HepG2 (cell line): ENCODE data around the gene HYAL1. TPM values are rescaled to one million over a fixed set of nuclear protein-coding genes. Genes with fewer than 3 reads are reported as not detected.
A peak's percentile ranks its signal among the peaks of the same experiment; 100 is the strongest.

Experiments used
- ASH2L ChIP-seq: fragments of 300-600, 200-600 bp; sonication (generic); IDR thresholded peaks from 2 replicates; pipeline ENCODE4 v1.7.0; 2017; ENCODE audit warnings: low read depth, mild to moderate bottlenecking, moderate library complexity, mixed read lengths, low read length; ENCODE audit not compliant: insufficient read length
- CEBPG ChIP-seq: IDR thresholded peaks from 2 replicates; pipeline ENCODE4 v1.6.1; 2016
- KAT2B ChIP-seq: fragments of 150-350 bp; IDR thresholded peaks from 2 replicates; pipeline ENCODE4 v1.6.1; 2014; ENCODE audit warnings: low read depth, low read length, borderline replicate concordance
- KLF11 ChIP-seq: IDR thresholded peaks from 2 replicates; pipeline ENCODE4 v1.6.1; 2016; ENCODE audit warnings: missing compliant biosample characterization
- MED13 ChIP-seq: sonication (generic); formaldehyde crosslinking; IDR thresholded peaks from 2 replicates; pipeline ENCODE4 v1.5.0; 2020; ENCODE audit warnings: missing genetic modification reagents
- MTF1 ChIP-seq: sonication (generic); formaldehyde crosslinking; IDR thresholded peaks from 2 replicates; pipeline ENCODE4 v1.5.0; 2020; ENCODE audit warnings: missing genetic modification reagents
- PBX2 ChIP-seq: IDR thresholded peaks from 2 replicates; pipeline ENCODE4 v1.6.1; 2016; ENCODE audit warnings: control low read depth
- PHF5A ChIP-seq: IDR thresholded peaks from one replicate; pipeline ENCODE4 v1.6.1; 2018; ENCODE audit warnings: low read depth, missing genetic modification reagents; ENCODE audit not compliant: unreplicated experiment
- PPARG ChIP-seq: conservative IDR thresholded peaks from 2 replicates; pipeline ENCODE4 v1.6.1; 2016; ENCODE audit warnings: missing biosample characterization, missing genetic modification reagents
- RNF219 ChIP-seq: sonication (generic); formaldehyde crosslinking; IDR thresholded peaks from 2 replicates; pipeline ENCODE4 v1.5.0; 2020; ENCODE audit warnings: mild to moderate bottlenecking, missing genetic modification reagents
- SATB2 ChIP-seq: sonication (generic); formaldehyde crosslinking; IDR thresholded peaks from 2 replicates; pipeline ENCODE4 v1.5.0; 2020; ENCODE audit warnings: missing genetic modification reagents
- SPEN ChIP-seq: sonication (generic); formaldehyde crosslinking; IDR thresholded peaks from 2 replicates; pipeline ENCODE4 v1.5.1; 2020; ENCODE audit warnings: low read depth, mild to moderate bottlenecking, missing genetic modification reagents
- U2AF1 ChIP-seq: fragments of 200-400 bp; formaldehyde crosslinking; optimal IDR thresholded peaks from 2 replicates; pipeline ENCODE3; 2017; ENCODE audit warnings: mild to moderate bottlenecking, low read depth, low read length
- ZBTB2 ChIP-seq: sonication (generic); formaldehyde crosslinking; IDR thresholded peaks from 2 replicates; pipeline ENCODE4 v1.8.0; 2022; ENCODE audit warnings: low read depth, missing genetic modification reagents
- ZFX ChIP-seq: sonication (generic); formaldehyde crosslinking; IDR thresholded peaks from 2 replicates; pipeline ENCODE4 v1.4.0; 2020; ENCODE audit warnings: mild to moderate bottlenecking, low read depth, missing genetic modification reagents, moderate library complexity
- ZKSCAN5 ChIP-seq: sonication (generic); formaldehyde crosslinking; IDR thresholded peaks from 2 replicates; pipeline ENCODE4 v1.5.1; 2020; ENCODE audit warnings: mild to moderate bottlenecking, missing genetic modification reagents
- ZNF432 ChIP-seq: sonication (generic); formaldehyde crosslinking; IDR thresholded peaks from 2 replicates; pipeline ENCODE4 v1.5.0; 2020; ENCODE audit warnings: missing genetic modification reagents, mild to moderate bottlenecking, borderline replicate concordance
- ZNF510 ChIP-seq: sonication (generic); formaldehyde crosslinking; IDR thresholded peaks from 2 replicates; pipeline ENCODE4 v1.4.0; 2020; ENCODE audit warnings: low read depth, mild to moderate bottlenecking, missing genetic modification reagents
- ZNF724P ChIP-seq: sonication (generic); formaldehyde crosslinking; IDR thresholded peaks from 2 replicates; pipeline ENCODE4 v1.8.0; 2022; ENCODE audit warnings: missing genetic modification reagents, borderline replicate concordance
- ZNF773 ChIP-seq: sonication (generic); formaldehyde crosslinking; IDR thresholded peaks from 2 replicates; pipeline ENCODE4 v1.4.0; 2020; ENCODE audit warnings: missing genetic modification reagents, borderline replicate concordance
- polyA plus RNA-seq, 8 experiments: library from polyadenylated mRNA; depleted of rRNA in 3 of 8; stranded (reverse) in 7 of 8; unstranded in 1 of 8; fragments of >200 nt; fragmentation: Illumina TruSeq in 4 of 8; extraction: Trizol in 4 of 8; gene quantifications; 2 replicates each; pipeline versions ENCODE4 v1.2.1 to v1.2.3, GENCODE V29; 2011 to 2016; ENCODE audit warnings: low read depth in 4 of 8, missing spikeins in 1 of 8, mixed read lengths in 1 of 8; ENCODE audit not compliant: insufficient read depth in 1 of 8
- total RNA-seq, 5 experiments: library from RNA; depleted of rRNA; stranded (reverse); fragments of >200 nt; fragmentation: Illumina TruSeq; extraction: Trizol; gene quantifications; 2 replicates each; pipeline ENCODE4 v1.2.3, GENCODE V29; 2016; ENCODE audit warnings: low read depth in 1 of 5
- TF ChIP-seq, protein P1 (sequence below): sonication (generic); formaldehyde crosslinking; conservative IDR thresholded peaks from 2 replicates; pipeline ENCODE4 v1.4.0; 2020; ENCODE audit warnings: missing genetic modification reagents

HYAL1 gene
- total and polyA plus RNA-seq, 2 of the 13 experiments (the other 11 are each of a cell fraction or from before 2014, with no cell fraction given), result 76.5 to 193 TPM

DNA sequence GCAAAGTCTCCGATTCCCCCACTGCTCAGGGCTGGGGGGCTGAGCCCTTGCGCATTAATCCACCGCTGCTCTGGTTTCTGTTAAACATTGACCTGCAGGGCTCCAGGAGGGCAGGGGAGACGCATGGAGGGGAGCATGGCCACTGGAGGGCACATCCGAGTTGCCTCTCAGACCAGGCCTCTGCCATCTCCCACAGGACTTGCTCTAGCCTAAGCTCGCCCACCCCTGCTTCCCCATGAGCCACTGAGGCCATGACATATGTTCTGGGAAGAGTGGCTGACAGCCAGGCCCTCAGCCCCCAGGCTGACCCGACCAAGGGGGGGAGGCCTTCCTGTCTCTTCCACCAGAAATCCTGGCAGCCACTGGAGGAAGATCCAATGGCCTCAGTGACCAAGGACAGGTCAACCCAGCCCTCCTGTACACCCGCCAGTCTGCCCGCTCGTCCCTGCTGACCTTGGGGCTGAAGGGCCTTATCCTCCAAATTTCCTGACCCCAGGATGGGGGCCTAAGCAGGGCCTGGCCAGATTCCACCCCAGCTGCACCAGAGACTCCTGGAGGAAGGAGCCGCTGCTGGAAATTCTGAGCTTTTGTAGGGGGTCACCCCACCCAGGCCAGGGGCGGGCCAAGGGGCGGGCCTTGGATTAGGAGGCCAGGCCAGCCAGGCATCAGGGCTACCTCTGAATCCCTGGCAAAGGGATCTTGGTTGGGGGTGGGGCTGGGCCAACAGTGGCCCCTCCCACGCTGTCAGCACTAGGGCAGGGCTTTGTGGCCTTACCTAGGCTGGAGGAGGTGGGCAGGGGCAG, at the start of gene HYAL1 (continued):
- TF ChIP-seq PBX2 (CRISPR knock-in tag), result no peak
- TF ChIP-seq PHF5A, result no peak
- TF ChIP-seq SATB2, result no peak
- TF ChIP-seq ZNF773 (CRISPR knock-in tag), result no peak
- peak; percentile 20; the same call in 1 of the 2 replicates for TF ChIP-seq CEBPG (CRISPR knock-in tag)
- no peak for TF ChIP-seq ZBTB2 (CRISPR knock-in tag)
- TF ChIP-seq ZFX (CRISPR knock-in tag), result peak; percentile 95
- TF ChIP-seq KLF11 (CRISPR knock-in tag), result no peak
- peak; percentile 87; the same call in 1 of the 2 replicates for TF ChIP-seq ZNF724P
- no peak for TF ChIP-seq MED13 (CRISPR knock-in tag)
- no peak for TF ChIP-seq KAT2B
- TF ChIP-seq ZNF510, result peak; percentile 20; the same call in 1 of the 2 replicates
- 0 out of 2 replicates have a peak, but pooled peaks have one; percentile 27 for TF ChIP-seq MTF1 (CRISPR knock-in tag)
- no peak for TF ChIP-seq ZKSCAN5
- TF ChIP-seq SPEN (CRISPR knock-in tag), result no peak; the same call in none of the 2 replicates
- TF ChIP-seq RNF219, result 0 out of 2 replicates have a peak, but pooled peaks have one; percentile 67
- no peak for TF ChIP-seq U2AF1
- peak; percentile 64 for TF ChIP-seq PPARG (CRISPR knock-in tag)
- TF ChIP-seq, protein P1, sequence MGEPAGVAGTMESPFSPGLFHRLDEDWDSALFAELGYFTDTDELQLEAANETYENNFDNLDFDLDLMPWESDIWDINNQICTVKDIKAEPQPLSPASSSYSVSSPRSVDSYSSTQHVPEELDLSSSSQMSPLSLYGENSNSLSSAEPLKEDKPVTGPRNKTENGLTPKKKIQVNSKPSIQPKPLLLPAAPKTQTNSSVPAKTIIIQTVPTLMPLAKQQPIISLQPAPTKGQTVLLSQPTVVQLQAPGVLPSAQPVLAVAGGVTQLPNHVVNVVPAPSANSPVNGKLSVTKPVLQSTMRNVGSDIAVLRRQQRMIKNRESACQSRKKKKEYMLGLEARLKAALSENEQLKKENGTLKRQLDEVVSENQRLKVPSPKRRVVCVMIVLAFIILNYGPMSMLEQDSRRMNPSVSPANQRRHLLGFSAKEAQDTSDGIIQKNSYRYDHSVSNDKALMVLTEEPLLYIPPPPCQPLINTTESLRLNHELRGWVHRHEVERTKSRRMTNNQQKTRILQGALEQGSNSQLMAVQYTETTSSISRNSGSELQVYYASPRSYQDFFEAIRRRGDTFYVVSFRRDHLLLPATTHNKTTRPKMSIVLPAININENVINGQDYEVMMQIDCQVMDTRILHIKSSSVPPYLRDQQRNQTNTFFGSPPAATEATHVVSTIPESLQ (CRISPR knock-in tag), result no peak
- TF ChIP-seq ZNF432 (CRISPR knock-in tag), result no peak
- TF ChIP-seq ASH2L, result peak; percentile 62
